A673 (cell line): ENCODE results near the gene GNAI2. TPM values are rescaled to one million over a fixed set of nuclear protein-coding genes. Genes with fewer than 3 reads are reported as not detected.

ENCODE experiments used
- BruUV-seq: library from RNA; stranded (reverse); fragments of 400-500 nt; replicated peaks from 2 replicates; lab custom pipeline; 2021; lab: Mats Ljungman, UMichigan
- CTCF ChIA-PET: fragments of 300-600 bp; sonication (Branson Sonifier 250); formaldehyde crosslinking; loops from one replicate; lab custom pipeline; 2022; ENCODE audit warnings: antibody characterized with exemption; lab: Charles Lee
- POLR2A ChIA-PET: fragments of 300-600 bp; sonication (Branson Sonifier 250); formaldehyde crosslinking; loops from one replicate; lab custom pipeline; 2022; ENCODE audit warnings: antibody characterized with exemption; ENCODE audit not compliant: low non-redundant PET; lab: Charles Lee
- DNase-seq: peaks from one replicate; pipeline ENCODE4 v3.0.0-alpha.2; 2015; ENCODE audit warnings: low spot score
- H3K27ac ChIP-seq: fragments of 200-600 bp; sonication (generic); 2 replicates; pipeline ENCODE4 v1.5.1; 2016; ENCODE audit warnings: mixed run types, low read depth, mild to moderate bottlenecking, mixed read lengths, antibody characterized with exemption, low read length; ENCODE audit not compliant: poor library complexity, severe bottlenecking
- H3K27me3 ChIP-seq: fragments of 200-600 bp; sonication (generic); replicated peaks from 2 replicates; pipeline ENCODE4 v1.6.1; 2017; ENCODE audit warnings: mixed run types, low read depth, mild to moderate bottlenecking, mixed read lengths, antibody characterized with exemption, low read length; ENCODE audit not compliant: insufficient read depth, poor library complexity
- H3K36me3 ChIP-seq: fragments of 200-600 bp; sonication (generic); 2 replicates; pipeline ENCODE4 v1.6.1; 2016; ENCODE audit warnings: mixed run types, mild to moderate bottlenecking, mixed read lengths, antibody characterized with exemption, low read length; ENCODE audit not compliant: insufficient read depth, poor library complexity, severe bottlenecking
- H3K4me1 ChIP-seq: fragments of 200-600 bp; sonication (generic); 2 replicates; pipeline ENCODE4 v1.6.1; 2017; ENCODE audit warnings: mixed run types, mild to moderate bottlenecking, mixed read lengths, antibody characterized with exemption, low read length; ENCODE audit not compliant: insufficient read depth, poor library complexity, severe bottlenecking
- H3K4me3 ChIP-seq: fragments of 200-600 bp; sonication (generic); 2 replicates; pipeline ENCODE4 v1.5.1; 2016; ENCODE audit warnings: low read depth, mixed run types, mild to moderate bottlenecking, mixed read lengths, low read length; ENCODE audit not compliant: poor library complexity, severe bottlenecking
- H3K9me3 ChIP-seq: fragments of 200-600 bp; sonication (generic); 2 replicates; pipeline ENCODE4 v1.6.1; 2016; ENCODE audit warnings: mixed run types, low read depth, mild to moderate bottlenecking, mixed read lengths, antibody characterized with exemption, low read length; ENCODE audit not compliant: poor library complexity, severe bottlenecking
- CTCF ChIP-seq: fragments of 300-800, 200-600 bp; sonication (generic); conservative IDR thresholded peaks from 2 replicates; pipeline ENCODE4 v1.5.1; 2017; ENCODE audit warnings: low read depth, mild to moderate bottlenecking, antibody characterized with exemption, low read length, moderate library complexity, mixed read lengths
- EZH2 ChIP-seq: fragments of 200-600 bp; sonication (generic); IDR thresholded peaks from 2 replicates; pipeline ENCODE4 v1.6.1; 2017; ENCODE audit warnings: borderline replicate concordance, low read depth, mild to moderate bottlenecking, mixed read lengths, antibody characterized with exemption, low read length; ENCODE audit not compliant: poor library complexity, severe bottlenecking
- intact Hi-C: fragments of 100-400 bp; cut with micrococcal nuclease; formaldehyde crosslinking; loops from one replicate; pipeline ENCODE4 v1.10.0; 2022; ENCODE audit not compliant: unreplicated experiment
- total RNA-seq: library from RNA; stranded (reverse); gene quantifications from 2 replicates; pipeline ENCODE4 v1.2.3, GENCODE V29; 2021

Gene GNAI2
- total RNA-seq, 1 experiment from 2014 or later = 115 TPM

GRCh38 chr3:50189989-50190388 lies 46.0 kb upstream of the GNAI2 start:
- intact Hi-C loops = loop anchor here (1.0 kb wide), 1 partner anchor 69 kb away; no protein-coding TSS in a partner anchor
- CTCF ChIA-PET = no interaction called here
- no peaks in the 10 kb centered on the region for H3K4me1 ChIP-seq
- BruUV-seq = no TSS peak
- H3K36me3 ChIP-seq = no peaks in the 10 kb centered on the region
- H3K27ac ChIP-seq = no peak overlapping the region
- no peak for TF ChIP-seq CTCF
- no peak for TF ChIP-seq EZH2
- no peak for DNase-seq
- H3K27me3 ChIP-seq = peaks cover 15% of the 10 kb centered on the region
- H3K4me3 ChIP-seq = no peak overlapping the region
- no peaks in the 10 kb centered on the region for H3K9me3 ChIP-seq
- POLR2A ChIA-PET = no interaction called here

GRCh38 chr3:50190936-50191660 lies 44.9 kb upstream of the GNAI2 start, which contains the start of gene GNAT1:
TSS of gene GNAT1 (plus strand) at chr3:50191610. CDS start at chr3:50191726, 116 bp downstream.
- H3K36me3 ChIP-seq = no peaks in the 10 kb centered on the region
- H3K27me3 ChIP-seq = peaks cover 15% of the 10 kb centered on the region
- TF ChIP-seq CTCF (no peak), EZH2 (no peak)
- no peaks in the 10 kb centered on the region for H3K9me3 ChIP-seq
- H3K4me1 ChIP-seq = no peaks in the 10 kb centered on the region
- intact Hi-C loops = no loop called here
- no TSS peak for BruUV-seq
- no peak for DNase-seq
- POLR2A ChIA-PET = no interaction called here
- no peak within 1 kb of the TSS for H3K27ac ChIP-seq
- CTCF ChIA-PET = interaction anchor here (0.6 to 0.7 kb wide), 3 partner anchors 18 to 261 kb away, joined by 4 to 6 read pairs (median 5); no protein-coding TSS in a partner anchor
- no peak within 1 kb of the TSS for H3K4me3 ChIP-seq

GRCh38 chr3:50192124-50192523 lies 43.9 kb upstream of the GNAI2 start:
- DNase-seq = no peak
- H3K4me1 ChIP-seq = no peaks in the 10 kb centered on the region
- H3K27ac ChIP-seq = no peak overlapping the region
- peaks cover 15% of the 10 kb centered on the region for H3K27me3 ChIP-seq
- no TSS peak for BruUV-seq
- H3K9me3 ChIP-seq = no peaks in the 10 kb centered on the region
- ChIA-PET POLR2A (no interaction called here), CTCF (interaction anchor here (0.6 kb wide), 1 partner anchor 35 kb away, joined by 6 read pairs; no protein-coding TSS in a partner anchor)
- H3K36me3 ChIP-seq = no peaks in the 10 kb centered on the region
- intact Hi-C loops = loop anchor here (1.0 kb wide), 1 partner anchor 81 kb away; no protein-coding TSS in a partner anchor
- TF ChIP-seq CTCF = no peak
- no peak for TF ChIP-seq EZH2
- no peak overlapping the region for H3K4me3 ChIP-seq
